ENCODE data around the gene CLEC2B. TPM values are rescaled to one million over a fixed set of nuclear protein-coding genes. Genes with fewer than 3 reads are reported as not detected.

CLEC2B gene
- polyA plus RNA-seq, 6 donors from 2014 or later = 47.2 to 85.8 (median 61.3) TPM

DNA sequence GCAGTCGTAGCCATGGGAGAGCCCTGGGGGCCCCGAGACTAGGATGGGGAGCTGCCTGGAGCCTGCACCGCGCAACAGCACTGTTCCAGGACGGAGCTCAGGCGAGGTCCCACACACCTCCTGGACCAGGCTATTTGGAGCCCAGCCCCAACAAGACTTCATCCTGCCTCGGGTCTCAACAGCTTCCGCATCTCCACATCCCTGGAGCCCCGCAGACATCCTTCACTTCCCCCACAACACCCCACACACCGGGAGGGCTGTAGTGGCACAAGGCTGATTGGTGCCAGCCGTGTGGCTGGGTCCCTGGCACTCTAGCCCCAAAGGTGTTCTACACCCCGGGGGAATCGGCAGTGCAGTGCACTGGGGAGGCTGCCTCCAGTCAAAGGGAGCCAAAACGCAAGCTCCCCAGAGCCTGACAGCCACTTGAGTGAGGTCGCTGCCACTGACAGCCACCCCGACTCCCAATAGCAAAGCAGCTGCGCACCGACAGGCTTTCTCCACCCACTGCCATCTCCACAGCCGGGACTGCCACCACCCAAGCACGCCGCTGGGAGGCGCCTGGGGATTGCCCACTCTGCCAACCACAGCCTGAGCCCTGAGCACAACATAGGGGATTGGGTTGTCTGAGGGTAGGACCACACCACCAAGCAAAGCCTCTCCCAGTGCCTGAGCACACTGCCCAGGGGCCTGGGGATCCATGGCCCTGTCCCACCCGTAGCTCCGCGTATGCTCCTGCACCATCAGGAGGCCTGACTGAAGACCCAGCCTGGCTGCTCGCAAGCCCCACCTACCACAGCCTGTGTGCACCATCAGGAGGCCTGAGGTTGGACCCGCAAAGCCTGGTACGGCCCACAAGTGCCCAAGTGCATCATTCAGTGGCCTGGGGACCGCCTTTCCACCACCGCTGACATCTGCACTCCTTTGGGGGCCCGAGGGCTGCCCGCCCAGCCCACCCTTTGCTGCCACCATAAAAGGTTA lies 55.0 kb downstream of the CLEC2B start:
- peak overlapping the region in 3 of 6 donors; percentile 69 to 84 (median 84) for H3K27ac Mint-ChIP-seq
- ATAC-seq (ENCODE audit: low read depth in 2 of 2) = peak; percentile 90 to 94
- no peaks in the 10 kb centered on the region for H3K9me3 Mint-ChIP-seq
- peaks cover 13 to 20% (median 13%) of the 10 kb centered on the region in 3 donors for H3K27me3 Mint-ChIP-seq
- H3K4me1 Mint-ChIP-seq = peaks cover 13 to 27% (median 26%) of the 10 kb centered on the region in 3 donors
- no peaks in the 10 kb centered on the region for H3K36me3 Mint-ChIP-seq
- peak overlapping the region; percentile 80 to 93 (median 85) for H3K4me3 Mint-ChIP-seq
- DNase-seq = peak; percentile 88

DNA sequence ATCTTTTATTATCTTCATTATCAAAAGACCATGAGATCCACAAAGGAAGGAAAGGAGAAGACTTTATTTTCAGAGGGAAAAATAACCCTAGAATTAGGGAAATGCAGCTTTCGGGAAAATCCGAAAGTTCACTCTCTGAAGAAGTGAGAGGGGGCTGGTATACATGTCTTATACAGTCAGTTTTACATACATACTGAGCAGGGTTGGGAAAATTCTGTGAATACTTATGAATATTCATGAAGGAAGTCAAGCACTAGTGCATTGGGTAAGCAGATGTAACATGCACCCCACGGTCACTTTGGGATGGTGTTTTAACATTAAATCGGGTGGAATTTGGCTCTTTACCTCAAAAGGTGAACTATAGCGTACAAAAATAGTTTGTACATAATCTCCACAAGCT lies 57.5 kb downstream of the CLEC2B start:
- H3K27ac Mint-ChIP-seq = no peak overlapping the region
- H3K4me3 Mint-ChIP-seq = peak overlapping the region in 1 of 8 donors; percentile 28
- H3K4me1 Mint-ChIP-seq = peaks cover 13 to 27% (median 26%) of the 10 kb centered on the region in 3 donors
- H3K36me3 Mint-ChIP-seq = no peaks in the 10 kb centered on the region
- ATAC-seq (ENCODE audit: low read depth in 2 of 2) (no peak), DNase-seq (no peak)
- no peaks in the 10 kb centered on the region for H3K9me3 Mint-ChIP-seq
- peaks cover 5 to 20% (median 8%) of the 10 kb centered on the region in 3 donors for H3K27me3 Mint-ChIP-seq

DNA sequence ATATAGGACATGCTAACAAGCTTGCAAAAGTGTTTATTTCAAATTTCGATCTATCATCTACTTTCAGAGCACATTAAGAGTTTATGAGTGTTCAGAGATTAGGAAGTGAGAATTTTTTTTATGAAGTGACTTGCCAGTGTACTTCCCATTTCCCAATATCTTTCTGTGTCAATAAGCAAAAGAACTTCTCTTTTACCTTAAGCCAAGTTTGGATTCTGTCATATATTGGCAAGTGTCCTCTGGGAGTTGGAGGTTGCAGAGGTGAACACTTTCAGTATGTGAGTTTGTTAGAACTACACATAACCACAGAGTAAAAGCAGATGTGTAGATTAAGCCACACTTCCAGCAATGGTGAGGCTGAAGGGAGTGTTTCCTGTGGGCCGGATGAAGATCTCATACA lies 58.5 kb downstream of the CLEC2B start:
- Mint-ChIP-seq H3K27ac (peak overlapping the region in 1 of 6 donors; percentile 57), H3K27me3 (peaks cover 5 to 20% (median 8%) of the 10 kb centered on the region in 3 donors), H3K36me3 (no peaks in the 10 kb centered on the region), H3K4me1 (peaks cover 13 to 27% (median 26%) of the 10 kb centered on the region in 3 donors), H3K4me3 (peak overlapping the region in 2 of 8 donors; percentile 2 to 26), H3K9me3 (no peaks in the 10 kb centered on the region)
- peak; percentile 27 for DNase-seq
- peak in 1 of 2 donors; percentile 13 for ATAC-seq (ENCODE audit: low read depth in 2 of 2)

- DNase-seq = no peak
- Mint-ChIP-seq H3K4me1 (peaks cover 13 to 27% (median 26%) of the 10 kb centered on the region in 3 donors), H3K36me3 (no peaks in the 10 kb centered on the region), H3K4me3 (no peak overlapping the region), H3K27ac (no peak overlapping the region), H3K27me3 (peaks cover 5 to 20% (median 8%) of the 10 kb centered on the region in 3 donors), H3K9me3 (no peaks in the 10 kb centered on the region)
- ATAC-seq (ENCODE audit: low read depth in 2 of 2) = no peak
Measured at GRCh38 chr12:9809866-9810265, 59.3 kb downstream of the CLEC2B start.

- no peak for DNase-seq
- Mint-ChIP-seq H3K36me3 (no peaks in the 10 kb centered on the region), H3K27ac (no peak overlapping the region), H3K9me3 (no peaks in the 10 kb centered on the region), H3K27me3 (peaks cover 5 to 20% (median 8%) of the 10 kb centered on the region in 3 donors), H3K4me1 (peaks cover 13 to 27% (median 26%) of the 10 kb centered on the region in 3 donors), H3K4me3 (peak overlapping the region in 1 of 8 donors; percentile 15)
- ATAC-seq (ENCODE audit: low read depth in 2 of 2) = no peak
Measured at GRCh38 chr12:9809338-9809737, 59.8 kb downstream of the CLEC2B start.

DNA sequence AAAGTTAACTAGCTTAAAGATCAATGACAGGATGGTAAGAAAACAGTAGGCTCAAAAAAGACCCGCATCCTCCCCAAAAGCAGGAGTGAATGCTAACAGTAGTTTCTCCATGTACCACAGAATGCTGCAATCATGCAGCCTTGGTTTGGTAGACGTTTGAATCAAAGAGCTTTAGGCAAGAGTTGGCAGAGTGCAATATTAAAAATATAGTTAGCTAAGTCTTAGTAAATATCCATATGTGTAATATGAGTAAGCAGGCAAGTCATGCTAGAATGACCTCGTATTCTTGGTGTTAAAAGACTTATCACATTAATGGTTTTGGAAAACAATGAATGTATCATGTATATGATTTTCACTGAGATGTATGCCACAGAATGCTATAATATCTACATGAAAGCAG lies 60.6 kb downstream of the CLEC2B start:
- Mint-ChIP-seq H3K4me1 (peaks cover 6 to 20% (median 18%) of the 10 kb centered on the region in 3 donors), H3K27ac (no peak overlapping the region), H3K36me3 (no peaks in the 10 kb centered on the region), H3K4me3 (no peak overlapping the region), H3K9me3 (no peaks in the 10 kb centered on the region), H3K27me3 (peaks cover 0 to 15% (median 2%) of the 10 kb centered on the region in 3 donors)
- DNase-seq (no peak), ATAC-seq (ENCODE audit: low read depth in 2 of 2) (no peak)

DNA sequence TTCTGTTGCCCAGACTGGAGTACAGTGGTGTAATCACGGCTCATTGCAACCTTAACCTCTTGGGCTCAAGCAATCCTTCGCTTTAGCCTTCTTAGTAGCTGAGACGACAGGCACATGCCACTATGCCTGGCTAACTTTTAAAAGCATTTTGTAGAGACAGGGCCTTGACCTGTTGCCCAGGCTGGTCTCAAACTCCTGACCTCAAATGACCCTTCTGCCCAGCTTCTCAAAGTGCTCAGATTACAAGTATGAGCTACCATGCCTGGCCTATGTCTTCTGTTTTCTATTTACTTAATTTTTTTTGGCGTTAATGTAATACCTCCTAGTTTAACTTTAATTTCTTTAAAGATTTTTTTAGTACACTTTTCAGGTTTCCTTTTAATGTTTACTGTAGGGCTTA lies 62.4 kb downstream of the CLEC2B start:
- ATAC-seq (ENCODE audit: low read depth in 2 of 2) = no peak
- H3K4me3 Mint-ChIP-seq = no peak overlapping the region
- H3K4me1 Mint-ChIP-seq = peaks cover 6 to 18% (median 14%) of the 10 kb centered on the region in 3 donors
- H3K9me3 Mint-ChIP-seq = no peaks in the 10 kb centered on the region
- H3K27ac Mint-ChIP-seq = no peak overlapping the region
- peaks cover 0 to 12% (median 5%) of the 10 kb centered on the region in 3 donors for H3K27me3 Mint-ChIP-seq
- no peaks in the 10 kb centered on the region for H3K36me3 Mint-ChIP-seq
- no peak for DNase-seq

DNA sequence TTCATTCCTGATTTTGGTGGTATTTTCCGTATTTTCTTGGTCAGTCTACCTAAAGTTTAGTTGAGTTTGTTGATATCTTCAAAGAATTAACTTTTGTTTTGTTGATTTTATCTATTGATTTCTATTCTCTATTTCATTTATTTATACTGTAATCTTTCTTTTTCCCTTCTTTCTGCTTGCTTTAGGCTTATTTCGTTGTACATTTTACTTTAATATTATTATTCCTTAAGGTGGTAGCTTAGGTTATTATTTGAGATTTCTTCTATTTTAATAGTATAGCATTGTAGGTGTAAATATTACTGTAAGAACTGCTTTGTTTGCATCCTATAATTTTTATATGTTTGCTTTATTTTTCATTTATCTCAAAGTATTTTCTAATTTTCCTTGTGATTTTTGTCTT lies 63.3 kb downstream of the CLEC2B start:
- peaks cover 0 to 1% (median 0%) of the 10 kb centered on the region in 7 donors for H3K9me3 Mint-ChIP-seq
- no peak overlapping the region for H3K27ac Mint-ChIP-seq
- peaks cover 5 to 10% (median 6%) of the 10 kb centered on the region in 3 donors for H3K4me1 Mint-ChIP-seq
- peaks cover 0 to 5% (median 4%) of the 10 kb centered on the region in 3 donors for H3K27me3 Mint-ChIP-seq
- no peak overlapping the region for H3K4me3 Mint-ChIP-seq
- no peak for ATAC-seq (ENCODE audit: low read depth in 2 of 2)
- no peak for DNase-seq
- no peaks in the 10 kb centered on the region for H3K36me3 Mint-ChIP-seq

Other genes with a start within 250 kb of the CLEC2B start
- 100 to 1,000 TPM; 329 to 467 (median 350) TPM for gene CLEC2D, start 199.6 kb downstream of the CLEC2B start, polyA plus RNA-seq (ENCODE audit: low read depth in 6 of 6)
- 10 to 100 TPM in 4 of 6 donors, 1 to 10 TPM in 2; 8.9 to 34.0 (median 11.5) TPM for gene CLECL1, start 136.3 kb downstream of the CLEC2B start, polyA plus RNA-seq (ENCODE audit: low read depth in 6 of 6)
- 1,000 to 10,000 TPM in 5 of 6 donors, 100 to 1,000 TPM in 1; 814 to 1,329 (median 1,116) TPM for gene CD69, start 108.5 kb downstream of the CLEC2B start, polyA plus RNA-seq (ENCODE audit: low read depth in 6 of 6)
- 1 to 10 TPM in 5 of 6 donors, not detected in 1; 1.6 to 5.6 (median 2.4) TPM for gene KLRF1, start 41.9 kb downstream of the CLEC2B start, polyA plus RNA-seq (ENCODE audit: low read depth in 6 of 6)
- not detected for gene KLRF2, start 12.1 kb upstream of the CLEC2B start, polyA plus RNA-seq (ENCODE audit: low read depth in 6 of 6)
- not detected for gene CLEC2A, start 63.0 kb upstream of the CLEC2B start, polyA plus RNA-seq (ENCODE audit: low read depth in 6 of 6)
- 1 to 10 TPM in 1 of 6 donors, under 1 TPM in 3, not detected in 2; 0.29 to 1.6 (median 0.38) TPM for gene CLEC12A, start 102.1 kb upstream of the CLEC2B start, polyA plus RNA-seq (ENCODE audit: low read depth in 6 of 6)
- gene CLEC1B, start 129.8 kb upstream of the CLEC2B start, polyA plus RNA-seq (ENCODE audit: low read depth in 6 of 6) = 1 to 10 TPM in 3 of 6 donors, under 1 TPM in 3; 0.48 to 3.1 (median 1.3) TPM
- gene CLEC12B, start 141.3 kb upstream of the CLEC2B start, polyA plus RNA-seq (ENCODE audit: low read depth in 6 of 6) = not detected
- gene CLEC9A, start 161.3 kb upstream of the CLEC2B start, polyA plus RNA-seq (ENCODE audit: low read depth in 6 of 6) = not detected
- not detected for gene CLEC1A, start 229.6 kb upstream of the CLEC2B start, polyA plus RNA-seq (ENCODE audit: low read depth in 6 of 6)